HepG2 (cell line): ENCODE data around the gene NUP85. TPM values are rescaled to one million over a fixed set of nuclear protein-coding genes. Genes with fewer than 3 reads are reported as not detected.
A peak's percentile ranks its signal among the peaks of the same experiment; 100 is the strongest.

Source experiments
- ETV6 ChIP-seq: sonication (generic); formaldehyde crosslinking; conservative IDR thresholded peaks from 2 replicates; pipeline ENCODE4 v1.4.0; 2020; ENCODE audit warnings: missing genetic modification reagents
- FOXM1 ChIP-seq: sonication (generic); formaldehyde crosslinking; IDR thresholded peaks from 2 replicates; pipeline ENCODE4 v1.5.0; 2020; ENCODE audit warnings: missing genetic modification reagents
- GTF3A ChIP-seq: sonication (generic); formaldehyde crosslinking; conservative IDR thresholded peaks from 2 replicates; pipeline ENCODE4 v1.4.0; 2020; ENCODE audit warnings: mild to moderate bottlenecking, missing genetic modification reagents
- HNF1B ChIP-seq: sonication (generic); formaldehyde crosslinking; IDR thresholded peaks from 2 replicates; pipeline ENCODE4 v1.5.1; 2020; ENCODE audit warnings: mild to moderate bottlenecking, moderate library complexity, missing genetic modification reagents
- MBNL3 ChIP-seq: fragments of 250-450 bp; sonication (Bioruptor Pico); conservative IDR thresholded peaks from 2 replicates; pipeline ENCODE4 v1.8.0; 2022; ENCODE audit warnings: mild to moderate bottlenecking, inconsistent platforms
- MTERF4 ChIP-seq: sonication (generic); formaldehyde crosslinking; IDR thresholded peaks from 2 replicates; pipeline ENCODE4 v1.8.0; 2023; ENCODE audit warnings: mild to moderate bottlenecking, missing genetic modification reagents
- NFKB2 ChIP-seq: sonication (generic); formaldehyde crosslinking; IDR thresholded peaks from 2 replicates; pipeline ENCODE4 v1.4.0; 2020; ENCODE audit warnings: missing genetic modification reagents, borderline replicate concordance
- SMAD1 ChIP-seq: sonication (generic); formaldehyde crosslinking; IDR thresholded peaks from 2 replicates; pipeline ENCODE4 v1.4.0; 2020; ENCODE audit warnings: missing genetic modification reagents, low read depth, mild to moderate bottlenecking, borderline replicate concordance
- SMC3 ChIP-seq: IDR thresholded peaks from 2 replicates; pipeline ENCODE4 v1.6.1; 2011; ENCODE audit warnings: low read length, improper control_type of control experiment
- UBTF ChIP-seq: sonication (generic); formaldehyde crosslinking; IDR thresholded peaks from 2 replicates; pipeline ENCODE4 v1.4.0; 2020; ENCODE audit warnings: mild to moderate bottlenecking, missing genetic modification reagents
- ZNF703 ChIP-seq: sonication (generic); formaldehyde crosslinking; IDR thresholded peaks from 2 replicates; pipeline ENCODE4 v1.5.1; 2020; ENCODE audit warnings: missing genetic modification reagents, mild to moderate bottlenecking, moderate library complexity, borderline replicate concordance
- ZNF710 ChIP-seq: sonication (generic); formaldehyde crosslinking; IDR thresholded peaks from 2 replicates; pipeline ENCODE4 v1.5.0; 2020; ENCODE audit warnings: mild to moderate bottlenecking, missing genetic modification reagents, borderline replicate concordance
- ZNF747 ChIP-seq: sonication (generic); formaldehyde crosslinking; IDR thresholded peaks from 2 replicates; pipeline ENCODE4 v1.8.1; 2023; ENCODE audit warnings: missing genetic modification reagents, mild to moderate bottlenecking, borderline replicate concordance
- polyA plus RNA-seq, 8 experiments: library from polyadenylated mRNA; depleted of rRNA in 3 of 8; stranded (reverse) in 7 of 8; unstranded in 1 of 8; fragments of >200 nt; fragmentation: Illumina TruSeq in 4 of 8; extraction: Trizol in 4 of 8; gene quantifications; 2 replicates each; pipeline versions ENCODE4 v1.2.1 to v1.2.3, GENCODE V29; 2011 to 2016; ENCODE audit warnings: low read depth in 4 of 8, missing spikeins in 1 of 8, mixed read lengths in 1 of 8; ENCODE audit not compliant: insufficient read depth in 1 of 8
- total RNA-seq, 5 experiments: library from RNA; depleted of rRNA; stranded (reverse); fragments of >200 nt; fragmentation: Illumina TruSeq; extraction: Trizol; gene quantifications; 2 replicates each; pipeline ENCODE4 v1.2.3, GENCODE V29; 2016; ENCODE audit warnings: low read depth in 1 of 5
- TF ChIP-seq, protein P1 (sequence below): sonication (generic); formaldehyde crosslinking; conservative IDR thresholded peaks from 2 replicates; pipeline ENCODE4 v1.4.0; 2020; ENCODE audit warnings: mild to moderate bottlenecking, missing genetic modification reagents, moderate library complexity
- TF ChIP-seq, protein P2 (sequence below): sonication (generic); formaldehyde crosslinking; IDR thresholded peaks from 2 replicates; pipeline ENCODE4 v1.8.0; 2022; ENCODE audit warnings: missing genetic modification reagents, mild to moderate bottlenecking, inconsistent platforms, borderline replicate concordance

NUP85 gene
- total and polyA plus RNA-seq, 2 of the 13 experiments (the other 11 are each of a cell fraction or from before 2014, with no cell fraction given) = 89.1 to 124 TPM

DNA sequence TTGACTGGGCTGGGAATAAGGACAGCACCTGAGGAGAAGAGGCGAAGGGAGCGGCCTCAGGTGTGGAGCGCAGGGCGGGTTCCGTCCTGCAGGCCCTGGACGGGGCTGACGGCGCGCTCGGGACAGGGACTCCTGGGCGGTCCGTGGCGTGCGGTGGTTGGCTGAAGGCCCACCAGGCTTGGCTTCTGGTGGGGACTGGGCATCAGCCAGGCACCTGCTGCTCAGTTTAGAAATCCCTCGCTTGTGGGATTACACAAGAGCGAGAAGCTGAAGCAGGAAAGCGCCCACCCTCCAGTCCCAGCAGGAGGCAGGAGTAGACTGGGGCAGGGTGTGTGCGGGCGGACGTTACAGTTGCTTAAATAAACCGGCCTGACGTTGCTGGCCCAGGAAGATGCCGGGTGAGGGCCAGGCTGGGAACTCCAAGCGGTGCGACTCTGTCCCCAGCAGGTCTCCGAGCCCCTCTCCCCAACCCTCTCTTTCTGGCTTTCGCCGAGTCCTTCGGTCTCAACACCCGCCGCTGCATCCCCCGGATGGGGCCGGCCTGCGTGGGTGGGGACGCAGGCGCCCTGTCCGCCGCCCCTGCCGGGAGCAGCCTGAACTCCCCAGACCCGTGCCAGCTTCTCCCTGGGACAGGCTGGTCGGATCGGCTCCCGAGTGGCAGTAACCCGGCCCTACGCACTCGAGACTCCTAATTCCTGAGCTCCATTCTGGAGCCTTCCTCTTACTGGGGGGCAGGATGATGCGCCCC is 64.9 kb downstream of the NUP85 start (continued):
- TF ChIP-seq ZNF710 (CRISPR knock-in tag) (no peak), MTERF4 (CRISPR knock-in tag) (peak; percentile 94; the same call in 1 of the 2 replicates), FOXM1 (CRISPR knock-in tag) (no peak), ZNF703 (no peak; the same call in 1 of the 2 replicates), ZNF747 (CRISPR knock-in tag) (peak; percentile 82), NFKB2 (CRISPR knock-in tag) (peak; percentile 80; the same call in 1 of the 2 replicates), GTF3A (CRISPR knock-in tag) (no peak), HNF1B (no peak; the same call in none of the 2 replicates), UBTF (CRISPR knock-in tag) (peak; percentile 71), SMAD1 (no peak; the same call in 1 of the 2 replicates), MBNL3 (no peak), SMC3 (peak; percentile 34; the same call in 1 of the 2 replicates), ETV6 (CRISPR knock-in tag) (no peak)
- TF ChIP-seq, protein P1, sequence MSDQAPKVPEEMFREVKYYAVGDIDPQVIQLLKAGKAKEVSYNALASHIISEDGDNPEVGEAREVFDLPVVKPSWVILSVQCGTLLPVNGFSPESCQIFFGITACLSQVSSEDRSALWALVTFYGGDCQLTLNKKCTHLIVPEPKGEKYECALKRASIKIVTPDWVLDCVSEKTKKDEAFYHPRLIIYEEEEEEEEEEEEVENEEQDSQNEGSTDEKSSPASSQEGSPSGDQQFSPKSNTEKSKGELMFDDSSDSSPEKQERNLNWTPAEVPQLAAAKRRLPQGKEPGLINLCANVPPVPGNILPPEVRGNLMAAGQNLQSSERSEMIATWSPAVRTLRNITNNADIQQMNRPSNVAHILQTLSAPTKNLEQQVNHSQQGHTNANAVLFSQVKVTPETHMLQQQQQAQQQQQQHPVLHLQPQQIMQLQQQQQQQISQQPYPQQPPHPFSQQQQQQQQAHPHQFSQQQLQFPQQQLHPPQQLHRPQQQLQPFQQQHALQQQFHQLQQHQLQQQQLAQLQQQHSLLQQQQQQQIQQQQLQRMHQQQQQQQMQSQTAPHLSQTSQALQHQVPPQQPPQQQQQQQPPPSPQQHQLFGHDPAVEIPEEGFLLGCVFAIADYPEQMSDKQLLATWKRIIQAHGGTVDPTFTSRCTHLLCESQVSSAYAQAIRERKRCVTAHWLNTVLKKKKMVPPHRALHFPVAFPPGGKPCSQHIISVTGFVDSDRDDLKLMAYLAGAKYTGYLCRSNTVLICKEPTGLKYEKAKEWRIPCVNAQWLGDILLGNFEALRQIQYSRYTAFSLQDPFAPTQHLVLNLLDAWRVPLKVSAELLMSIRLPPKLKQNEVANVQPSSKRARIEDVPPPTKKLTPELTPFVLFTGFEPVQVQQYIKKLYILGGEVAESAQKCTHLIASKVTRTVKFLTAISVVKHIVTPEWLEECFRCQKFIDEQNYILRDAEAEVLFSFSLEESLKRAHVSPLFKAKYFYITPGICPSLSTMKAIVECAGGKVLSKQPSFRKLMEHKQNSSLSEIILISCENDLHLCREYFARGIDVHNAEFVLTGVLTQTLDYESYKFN (CRISPR knock-in tag) = no peak
- TF ChIP-seq, protein P2, sequence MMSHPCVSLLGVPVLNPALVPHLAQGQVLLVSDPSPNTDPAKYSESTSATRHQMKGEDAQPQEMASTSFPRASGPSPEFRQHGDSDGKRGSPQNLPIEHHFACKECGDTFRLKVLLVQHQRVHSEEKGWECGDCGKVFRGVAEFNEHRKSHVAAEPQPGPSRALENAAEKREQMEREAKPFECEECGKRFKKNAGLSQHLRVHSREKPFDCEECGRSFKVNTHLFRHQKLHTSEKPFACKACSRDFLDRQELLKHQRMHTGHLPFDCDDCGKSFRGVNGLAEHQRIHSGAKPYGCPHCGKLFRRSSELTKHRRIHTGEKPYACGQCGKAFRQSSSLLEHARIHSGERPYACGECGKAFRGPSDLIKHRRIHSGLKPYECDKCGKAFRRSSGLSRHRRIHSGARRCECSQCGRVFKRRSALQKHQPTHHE (CRISPR knock-in tag) = no peak
